HepG2 (cell line): ENCODE data around the gene ROBO3. TPM values are rescaled to one million over a fixed set of nuclear protein-coding genes. Genes with fewer than 3 reads are reported as not detected.
A peak's percentile ranks its signal among the peaks of the same experiment; 100 is the strongest.

ENCODE experiments used
- ATAC-seq: fragments of 200-7000 bp; cut with Tn5 transposase; 3 replicates; pipeline ENCODE4 v1.9.1; 2020; ENCODE audit warnings: mild to moderate bottlenecking, moderate library complexity
- BruUV-seq: library from RNA; stranded (reverse); fragments of 400-500 nt; replicated peaks from 2 replicates; lab custom pipeline; 2021; lab: Mats Ljungman, UMichigan
- CTCF ChIA-PET: fragments of 300-600 bp; formaldehyde crosslinking; extraction: SDS; loops from one replicate; lab custom pipeline; 2021; ENCODE audit warnings: low total read pairs, inconsistent platforms, low intra/inter-chr PET ratio; lab: Yijun Ruan, JAX
- POLR2A ChIA-PET: fragments of 350-600 bp; sonication (Branson Sonifier 250); formaldehyde crosslinking; loops from one replicate; lab custom pipeline; 2020; ENCODE audit warnings: antibody characterized with exemption, inconsistent platforms; lab: Yijun Ruan, JAX
- DNase-seq: peaks from one replicate; pipeline ENCODE4 v3.0.0-alpha.2; 2015; ENCODE audit warnings: low spot score
- FAIRE-seq: peaks from 3 replicates; lab custom pipeline; 2011; peaks lifted over from hg19 to GRCh38; lab: Jason Lieb, UNC
- H2AFZ ChIP-seq: one replicate; pipeline ENCODE4 v1.6.1; 2011; ENCODE audit warnings: low read length, inconsistent platforms
- H3K27ac ChIP-seq: fragments of 300-600 bp; 3 replicates; pipeline ENCODE4 v1.8.0; 2011; ENCODE audit warnings: mixed run types, mild to moderate bottlenecking, mixed read lengths, low read length, inconsistent platforms; ENCODE audit not compliant: insufficient read depth; ENCODE audit errors: extremely low read length
- H3K27me3 ChIP-seq, 2 experiments: fragments of 200-600 bp in 1 of 2; 2 replicates in 1 of 2; 3 replicates in 1 of 2; pipeline versions ENCODE4 v1.6.0 to v1.8.0; 2011; ENCODE audit warnings: low read length in 2 of 2, mild to moderate bottlenecking in 2 of 2, moderate library complexity in 2 of 2, inconsistent platforms in 1 of 2; ENCODE audit not compliant: insufficient read depth in 2 of 2, control insufficient read depth in 1 of 2
- H3K36me3 ChIP-seq, 2 experiments: fragments of 200-600 bp in 1 of 2; replicated peaks in 1 of 2; 2 replicates in 1 of 2; 3 replicates in 1 of 2; pipeline versions ENCODE4 v1.5.1 to v1.8.0; 2011; ENCODE audit warnings: low read length in 2 of 2, inconsistent platforms in 1 of 2; ENCODE audit not compliant: insufficient read depth in 2 of 2, control insufficient read depth in 1 of 2
- H3K4me1 ChIP-seq: 2 replicates; pipeline ENCODE4 v1.5.1; 2012; ENCODE audit warnings: low read length, inconsistent platforms; ENCODE audit not compliant: insufficient read depth
- H3K4me2 ChIP-seq: 2 replicates; pipeline ENCODE4 v1.6.0; 2011; ENCODE audit warnings: low read depth, low read length, inconsistent platforms
- H3K4me3 ChIP-seq, 3 experiments: fragments of 200-600 bp in 1 of 3; sonication (generic), shearing (Covaris generic) in 1 of 3; replicated peaks in 1 of 3; 2 replicates each; pipeline ENCODE4 v1.5.1; 2011 to 2016; ENCODE audit warnings: low read length in 3 of 3, inconsistent platforms in 2 of 3, low read depth in 2 of 3, mild to moderate bottlenecking in 2 of 3, control low read depth in 1 of 3, mixed read lengths in 1 of 3; ENCODE audit not compliant: insufficient read depth in 1 of 3
- H3K79me2 ChIP-seq: one replicate; pipeline ENCODE4 v1.6.1; 2011; ENCODE audit warnings: low read length, inconsistent platforms; ENCODE audit not compliant: insufficient read depth
- H3K9ac ChIP-seq: 2 replicates; pipeline ENCODE4 v1.6.0; 2011; ENCODE audit warnings: mild to moderate bottlenecking, low read depth, low read length, inconsistent platforms; ENCODE audit not compliant: insufficient read depth
- H3K9me3 ChIP-seq: 2 replicates; pipeline ENCODE4 v1.5.1; 2012; ENCODE audit warnings: mild to moderate bottlenecking, low read length
- H4K20me1 ChIP-seq: 2 replicates; pipeline ENCODE4 v1.6.0; 2011; ENCODE audit warnings: inconsistent platforms, mild to moderate bottlenecking, low read length, moderate library complexity; ENCODE audit not compliant: insufficient read depth
- BHLHE40 ChIP-seq: IDR thresholded peaks from 2 replicates; pipeline ENCODE4 v1.6.1; 2011; ENCODE audit warnings: low read length, improper control_type of control experiment
- CAMTA2 ChIP-seq: sonication (generic); formaldehyde crosslinking; IDR thresholded peaks from 2 replicates; pipeline ENCODE4 v1.4.0; 2020; ENCODE audit warnings: mild to moderate bottlenecking, missing genetic modification reagents, borderline replicate concordance
- CBX5 ChIP-seq: sonication (generic); formaldehyde crosslinking; IDR thresholded peaks from 2 replicates; pipeline ENCODE4 v1.4.0; 2020; ENCODE audit warnings: missing genetic modification reagents, borderline replicate concordance
- CENPBD1 ChIP-seq: sonication (generic); formaldehyde crosslinking; IDR thresholded peaks from 2 replicates; pipeline ENCODE4 v1.8.0; 2022; ENCODE audit warnings: missing genetic modification reagents, low read depth, mild to moderate bottlenecking, borderline replicate concordance
- CTCF ChIP-seq: sonication (generic); formaldehyde crosslinking; IDR thresholded peaks from 2 replicates; pipeline ENCODE4 v1.5.0; 2020; ENCODE audit warnings: mild to moderate bottlenecking, missing genetic modification reagents, moderate library complexity
- GABPB1 ChIP-seq: IDR thresholded peaks from 2 replicates; pipeline ENCODE4 v1.6.1; 2016; ENCODE audit warnings: mild to moderate bottlenecking, missing genetic modification reagents, moderate library complexity, missing compliant biosample characterization
- HIC2 ChIP-seq: sonication (generic); formaldehyde crosslinking; IDR thresholded peaks from 2 replicates; pipeline ENCODE4 v1.9.0; 2022; ENCODE audit warnings: low read depth, missing genetic modification reagents
- PATZ1 ChIP-seq: sonication (generic); formaldehyde crosslinking; IDR thresholded peaks from 2 replicates; pipeline ENCODE4 v1.4.0; 2020; ENCODE audit warnings: missing genetic modification reagents
- RAD21 ChIP-seq: fragments of 450-650 bp; formaldehyde crosslinking; IDR thresholded peaks from 2 replicates; pipeline ENCODE4 v1.5.0; 2020; ENCODE audit warnings: mild to moderate bottlenecking
- RARG ChIP-seq: sonication (generic); formaldehyde crosslinking; IDR thresholded peaks from 2 replicates; pipeline ENCODE4 v1.4.0; 2020; ENCODE audit warnings: low read depth, mild to moderate bottlenecking, missing genetic modification reagents
- REXO4 ChIP-seq: sonication (generic); formaldehyde crosslinking; IDR thresholded peaks from 2 replicates; pipeline ENCODE4 v1.8.0; 2022; ENCODE audit warnings: missing genetic modification reagents, mild to moderate bottlenecking, borderline replicate concordance
- SP5 ChIP-seq: IDR thresholded peaks from 2 replicates; pipeline ENCODE4 v1.6.1; 2016; ENCODE audit warnings: low read depth, borderline replicate concordance
- STAG1 ChIP-seq: sonication (generic); formaldehyde crosslinking; IDR thresholded peaks from 2 replicates; pipeline ENCODE4 v1.4.0; 2020; ENCODE audit warnings: missing genetic modification reagents
- THYN1 ChIP-seq: sonication (generic); formaldehyde crosslinking; IDR thresholded peaks from 2 replicates; pipeline ENCODE4 v1.8.1; 2023; ENCODE audit warnings: low read depth, mild to moderate bottlenecking, moderate library complexity, missing genetic modification reagents, borderline replicate concordance
- WIZ ChIP-seq: sonication (generic); formaldehyde crosslinking; IDR thresholded peaks from 2 replicates; pipeline ENCODE4 v1.5.1; 2020; ENCODE audit warnings: mild to moderate bottlenecking, missing genetic modification reagents
- ZMYM2 ChIP-seq: sonication (generic); formaldehyde crosslinking; IDR thresholded peaks from 2 replicates; pipeline ENCODE4 v1.8.0; 2022; ENCODE audit warnings: mild to moderate bottlenecking, missing genetic modification reagents
- ZNF282 ChIP-seq: fragments of 450-650 bp; IDR thresholded peaks from 2 replicates; pipeline ENCODE4 v1.6.1; 2018; ENCODE audit not compliant: partially characterized antibody
- ZNF33B ChIP-seq: sonication (generic); formaldehyde crosslinking; IDR thresholded peaks from 2 replicates; pipeline ENCODE4 v1.5.1; 2020; ENCODE audit warnings: mild to moderate bottlenecking, missing genetic modification reagents
- ZNF468 ChIP-seq: sonication (generic); formaldehyde crosslinking; IDR thresholded peaks from 2 replicates; pipeline ENCODE4 v1.8.0; 2022; ENCODE audit warnings: mild to moderate bottlenecking, moderate library complexity, missing genetic modification reagents
- ZNF660 ChIP-seq: sonication (generic); formaldehyde crosslinking; IDR thresholded peaks from 2 replicates; pipeline ENCODE4 v1.5.1; 2020; ENCODE audit warnings: mild to moderate bottlenecking, low read depth, missing genetic modification reagents, borderline replicate concordance
- WGBS: methylation state at CpG from one replicate; pipeline ENCODE4 v1.1.6; 2017; ENCODE audit warnings: low lambda C conversion rate; 5-methylcytosine and 5-hydroxymethylcytosine counted together
- in situ Hi-C: cut with HindIII; loops from 2 replicates; pipeline ENCODE4 v1.10.0; 2017; ENCODE audit warnings: low pct_unique_long_range_greater_than_20kb; ENCODE audit not compliant: extremely low pct_ligation_motif_present
- intact Hi-C: fragments of 100-400 bp; cut with micrococcal nuclease; formaldehyde crosslinking; loops from one replicate; pipeline ENCODE4 v1.10.0; 2022; ENCODE audit not compliant: unreplicated experiment
- polyA plus RNA-seq, 8 experiments: library from polyadenylated mRNA; depleted of rRNA in 3 of 8; stranded (reverse) in 7 of 8; unstranded in 1 of 8; fragments of >200 nt; fragmentation: Illumina TruSeq in 4 of 8; extraction: Trizol in 4 of 8; gene quantifications; 2 replicates each; pipeline versions ENCODE4 v1.2.1 to v1.2.3, GENCODE V29; 2011 to 2016; ENCODE audit warnings: low read depth in 4 of 8, missing spikeins in 1 of 8, mixed read lengths in 1 of 8; ENCODE audit not compliant: insufficient read depth in 1 of 8
- total RNA-seq, 5 experiments: library from RNA; depleted of rRNA; stranded (reverse); fragments of >200 nt; fragmentation: Illumina TruSeq; extraction: Trizol; gene quantifications; 2 replicates each; pipeline ENCODE4 v1.2.3, GENCODE V29; 2016; ENCODE audit warnings: low read depth in 1 of 5

The ROBO3 gene
- total and polyA plus RNA-seq, 2 of the 13 experiments (the other 11 are each of a cell fraction or from before 2014, with no cell fraction given): 0.07 to 2.4 TPM

GRCh38 chr11:124867700-124868099, 2.5 kb downstream of the ROBO3 start:
- no peak overlapping the region for H3K4me3 ChIP-seq
- DNase-seq (peak; percentile 25), ATAC-seq (peak; percentile 75), FAIRE-seq (peak; percentile 60)
- no peak overlapping the region for H3K4me2 ChIP-seq
- intact Hi-C loops: loop anchor here (1.0 to 2.0 kb wide), 4 partner anchors 30 to 453 kb away; no protein-coding TSS in a partner anchor
- H3K9ac ChIP-seq: no peak overlapping the region
- ChIA-PET CTCF (interaction anchor here (0.6 to 2.7 kb wide), 5 partner anchors 8 to 225 kb away, joined by 3 to 18 read pairs (median 5); no protein-coding TSS in a partner anchor), POLR2A (interaction anchor here (1.5 kb wide), 1 partner anchor 194 kb away, joined by 4 read pairs; the partner anchor contains the start of genes SIAE and SPA17)
- WGBS: 5% methylated on average over 8 of the region's 8 CpGs
- peaks cover 15 to 76% of the 10 kb centered on the region in 2 experiments; a peak in 4 of 5 replicates for H3K27me3 ChIP-seq
- H3K4me1 ChIP-seq: peaks cover 32% of the 10 kb centered on the region
- no peak overlapping the region for H3K27ac ChIP-seq
- H3K9me3 ChIP-seq: no peaks in the 10 kb centered on the region
- no TSS peak for BruUV-seq
- H4K20me1 ChIP-seq: no peaks in the 10 kb centered on the region
- no peaks in the 10 kb centered on the region for H3K36me3 ChIP-seq
- no peaks in the 10 kb centered on the region for H3K79me2 ChIP-seq
- in situ Hi-C loops: loop anchor here (10.0 kb wide), 3 partner anchors 193 to 463 kb away; partner anchors contain the start of genes SIAE and SPA17
- no peak overlapping the region for H2AFZ ChIP-seq
- TF ChIP-seq GABPB1 (CRISPR knock-in tag) (no peak), ZNF282 (no peak), HIC2 (CRISPR knock-in tag) (no peak), ZNF468 (no peak), ZNF660 (CRISPR knock-in tag) (no peak), STAG1 (CRISPR knock-in tag) (peak; percentile 67), SP5 (CRISPR knock-in tag) (no peak), RAD21 (CRISPR knock-in tag) (0 out of 2 replicates have a peak, but pooled peaks have one; percentile 22), PATZ1 (CRISPR knock-in tag) (no peak), CAMTA2 (CRISPR knock-in tag) (no peak), CENPBD1 (no peak), ZMYM2 (CRISPR knock-in tag) (no peak), RARG (CRISPR knock-in tag) (no peak), BHLHE40 (no peak), REXO4 (CRISPR knock-in tag) (no peak), CTCF (CRISPR knock-in tag) (peak; percentile 65), THYN1 (CRISPR knock-in tag) (no peak), CBX5 (no peak), ZNF33B (CRISPR knock-in tag) (no peak), WIZ (CRISPR knock-in tag) (no peak)
